Neural progenitor cell (in vitro differentiated cells): ENCODE measurements around the gene ZNF784.
"Not testable (repeated sequence)": the region's sequence is repeated elsewhere in the genome, so short reads cannot be mapped to it uniquely, and the experiment has no call there.

Source experiments
- CTCF ChIP-seq: fragments of 200-600 bp; sonication (generic); IDR thresholded peaks from 2 replicates; pipeline ENCODE4 v1.5.1; 2017; ENCODE audit warnings: antibody characterized with exemption, mild to moderate bottlenecking
- EZH2 ChIP-seq: fragments of 200-600 bp; sonication (generic); IDR thresholded peaks from 2 replicates; pipeline ENCODE4 v1.6.1; 2017; ENCODE audit warnings: antibody characterized with exemption, mild to moderate bottlenecking, moderate library complexity
- EZH2phosphoT487 ChIP-seq: fragments of 200-600 bp; sonication (generic); IDR thresholded peaks from 2 replicates; pipeline ENCODE4 v1.6.1; 2017; ENCODE audit warnings: antibody characterized with exemption

- TF ChIP-seq CTCF, EZH2, EZH2phosphoT487: not testable (repeated sequence)
These were observed 40.5 kb downstream of the ZNF784 start for GRCh38 chr19:55583897-55584296.
